BJ (cell line): Measurements from ENCODE around the gene ZBTB11. TPM values are rescaled to one million over a fixed set of nuclear protein-coding genes. Genes with fewer than 3 reads are reported as not detected.

Experiments
- CTCF ChIA-PET: fragments of 350-600 bp; formaldehyde crosslinking; extraction: SDS; loops from one replicate; lab custom pipeline; 2021; ENCODE audit warnings: antibody characterized with exemption, inconsistent platforms; lab: Yijun Ruan, JAX
- POLR2A ChIA-PET: fragments of 300-600 bp; sonication (Branson Sonifier 250); formaldehyde crosslinking; extraction: SDS; loops from one replicate; lab custom pipeline; 2021; ENCODE audit warnings: antibody characterized with exemption; lab: Charles Lee
- DNase-seq: peaks from one replicate; pipeline ENCODE4 v3.0.0-alpha.2; 2011; ENCODE audit warnings: low read depth
- H3K27me3 ChIP-seq: 2 replicates; pipeline ENCODE4 v1.6.0; 2011; ENCODE audit warnings: low read length; ENCODE audit not compliant: control insufficient read depth, insufficient read depth
- H3K36me3 ChIP-seq: 2 replicates; pipeline ENCODE4 v1.5.1; 2011; ENCODE audit warnings: low read length; ENCODE audit not compliant: control insufficient read depth, insufficient read depth
- H3K4me3 ChIP-seq: 2 replicates; pipeline ENCODE4 v1.5.1; 2011; ENCODE audit warnings: low read depth, mild to moderate bottlenecking, control low read depth, low read length
- polyA minus RNA-seq: library from RNA; depleted of rRNA, polyadenylated mRNA; stranded (reverse); fragments of >200 nt; gene quantifications from 2 replicates; pipeline ENCODE4 v1.2.3, GENCODE V29; 2011; rRNA and poly(A)+ RNA removed
- polyA plus RNA-seq: library from polyadenylated mRNA; depleted of rRNA; stranded (reverse); fragments of >200 nt; gene quantifications from 2 replicates; pipeline ENCODE4 v1.2.3, GENCODE V29; 2011; rRNA removed
- TF ChIP-seq, protein P1 (sequence below): IDR thresholded peaks from 2 replicates; pipeline ENCODE4 v1.5.1; 2011; ENCODE audit warnings: low read depth, mild to moderate bottlenecking, control low read depth, inconsistent platforms, low read length, moderate library complexity; ENCODE audit not compliant: insufficient read depth

ZBTB11 gene, protein sequence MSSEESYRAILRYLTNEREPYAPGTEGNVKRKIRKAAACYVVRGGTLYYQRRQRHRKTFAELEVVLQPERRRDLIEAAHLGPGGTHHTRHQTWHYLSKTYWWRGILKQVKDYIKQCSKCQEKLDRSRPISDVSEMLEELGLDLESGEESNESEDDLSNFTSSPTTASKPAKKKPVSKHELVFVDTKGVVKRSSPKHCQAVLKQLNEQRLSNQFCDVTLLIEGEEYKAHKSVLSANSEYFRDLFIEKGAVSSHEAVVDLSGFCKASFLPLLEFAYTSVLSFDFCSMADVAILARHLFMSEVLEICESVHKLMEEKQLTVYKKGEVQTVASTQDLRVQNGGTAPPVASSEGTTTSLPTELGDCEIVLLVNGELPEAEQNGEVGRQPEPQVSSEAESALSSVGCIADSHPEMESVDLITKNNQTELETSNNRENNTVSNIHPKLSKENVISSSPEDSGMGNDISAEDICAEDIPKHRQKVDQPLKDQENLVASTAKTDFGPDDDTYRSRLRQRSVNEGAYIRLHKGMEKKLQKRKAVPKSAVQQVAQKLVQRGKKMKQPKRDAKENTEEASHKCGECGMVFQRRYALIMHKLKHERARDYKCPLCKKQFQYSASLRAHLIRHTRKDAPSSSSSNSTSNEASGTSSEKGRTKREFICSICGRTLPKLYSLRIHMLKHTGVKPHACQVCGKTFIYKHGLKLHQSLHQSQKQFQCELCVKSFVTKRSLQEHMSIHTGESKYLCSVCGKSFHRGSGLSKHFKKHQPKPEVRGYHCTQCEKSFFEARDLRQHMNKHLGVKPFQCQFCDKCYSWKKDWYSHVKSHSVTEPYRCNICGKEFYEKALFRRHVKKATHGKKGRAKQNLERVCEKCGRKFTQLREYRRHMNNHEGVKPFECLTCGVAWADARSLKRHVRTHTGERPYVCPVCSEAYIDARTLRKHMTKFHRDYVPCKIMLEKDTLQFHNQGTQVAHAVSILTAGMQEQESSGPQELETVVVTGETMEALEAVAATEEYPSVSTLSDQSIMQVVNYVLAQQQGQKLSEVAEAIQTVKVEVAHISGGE
- polyA plus RNA-seq (4.5 and 9.2 TPM in 2 replicates), polyA minus RNA-seq (6.7 and 6.9 TPM in 2 replicates)

DNA sequence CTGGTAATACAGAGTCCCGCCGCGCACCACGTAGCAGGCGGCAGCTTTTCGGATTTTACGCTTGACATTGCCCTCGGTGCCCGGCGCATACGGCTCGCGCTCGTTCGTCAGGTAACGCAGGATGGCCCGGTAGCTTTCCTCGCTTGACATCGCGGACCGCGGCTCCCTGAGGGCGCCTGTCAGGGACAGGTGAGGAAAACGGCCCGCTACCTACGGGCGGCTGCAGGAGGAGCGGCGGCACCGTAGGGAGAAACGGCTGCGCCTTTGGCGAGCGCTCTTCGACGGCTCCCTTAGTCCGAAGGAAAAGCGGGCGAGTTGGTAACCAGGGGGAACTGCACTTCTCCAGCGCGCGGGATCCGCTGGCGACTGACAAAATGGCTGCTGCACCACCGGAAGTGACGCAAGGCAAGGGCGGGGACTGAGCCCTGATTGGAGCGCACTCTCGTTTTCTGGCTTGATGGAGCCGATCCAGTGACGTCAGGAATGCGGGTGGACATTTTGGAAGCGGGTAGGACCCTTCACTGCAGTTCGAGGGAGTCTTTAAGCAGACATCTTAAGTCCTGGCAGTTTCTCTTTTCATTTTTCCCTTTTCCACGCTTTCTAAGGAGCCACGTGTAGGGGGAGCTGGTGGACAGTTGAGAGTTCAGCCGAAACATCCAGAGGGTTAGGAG is at the start of gene ZBTB11:
Gene ZBTB11, minus strand, starts transcription at position 368 of the 671 bp plus-strand sequence. Its CDS starts 218 bp downstream, at position 150.
- CTCF ChIA-PET, result interaction anchor here (0.9 to 3.2 kb wide), 11 partner anchors 9 to 1193 kb away, joined by 3 to 19 read pairs (median 5); partner anchors contain the start of genes PCNP and RPL24
- DNase-seq, result peak; percentile 98
- H3K4me3 ChIP-seq, result peak within 1 kb of the TSS; percentile 97
- peaks cover 3% of the 10 kb centered on the region; the same call in 1 of the 2 replicates for H3K36me3 ChIP-seq
- H3K27me3 ChIP-seq, result no peaks in the 10 kb centered on the region
- POLR2A ChIA-PET, result interaction anchor here (2.7 kb wide), 1 partner anchor 10 kb away, joined by 7 read pairs; the partner anchor contains the start of gene RPL24
- TF ChIP-seq, protein P1, sequence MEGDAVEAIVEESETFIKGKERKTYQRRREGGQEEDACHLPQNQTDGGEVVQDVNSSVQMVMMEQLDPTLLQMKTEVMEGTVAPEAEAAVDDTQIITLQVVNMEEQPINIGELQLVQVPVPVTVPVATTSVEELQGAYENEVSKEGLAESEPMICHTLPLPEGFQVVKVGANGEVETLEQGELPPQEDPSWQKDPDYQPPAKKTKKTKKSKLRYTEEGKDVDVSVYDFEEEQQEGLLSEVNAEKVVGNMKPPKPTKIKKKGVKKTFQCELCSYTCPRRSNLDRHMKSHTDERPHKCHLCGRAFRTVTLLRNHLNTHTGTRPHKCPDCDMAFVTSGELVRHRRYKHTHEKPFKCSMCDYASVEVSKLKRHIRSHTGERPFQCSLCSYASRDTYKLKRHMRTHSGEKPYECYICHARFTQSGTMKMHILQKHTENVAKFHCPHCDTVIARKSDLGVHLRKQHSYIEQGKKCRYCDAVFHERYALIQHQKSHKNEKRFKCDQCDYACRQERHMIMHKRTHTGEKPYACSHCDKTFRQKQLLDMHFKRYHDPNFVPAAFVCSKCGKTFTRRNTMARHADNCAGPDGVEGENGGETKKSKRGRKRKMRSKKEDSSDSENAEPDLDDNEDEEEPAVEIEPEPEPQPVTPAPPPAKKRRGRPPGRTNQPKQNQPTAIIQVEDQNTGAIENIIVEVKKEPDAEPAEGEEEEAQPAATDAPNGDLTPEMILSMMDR, result peak; percentile 77

DNA sequence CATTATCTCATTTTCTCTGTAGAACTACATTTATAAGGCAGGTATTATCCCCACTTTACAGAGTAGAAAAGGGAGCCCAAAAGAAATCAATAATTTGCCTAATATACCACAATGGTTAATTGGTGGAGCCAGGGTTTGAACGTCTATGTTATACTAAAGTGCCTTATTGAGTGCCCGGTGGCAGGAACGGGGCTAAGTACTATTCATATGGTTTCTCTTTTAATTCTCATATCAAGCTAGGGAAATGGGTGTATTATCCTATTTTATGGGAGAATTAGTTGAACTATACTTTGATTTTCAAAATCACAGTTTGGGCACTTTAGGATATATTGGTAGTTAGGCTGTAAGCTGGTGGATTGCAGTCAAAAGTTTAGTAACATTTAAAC is 49.0 kb upstream of the ZBTB11 start:
- TF ChIP-seq, protein P1, result no peak
- H3K27me3 ChIP-seq, result no peaks in the 10 kb centered on the region
- H3K36me3 ChIP-seq, result no peaks in the 10 kb centered on the region
- DNase-seq, result no peak
- ChIA-PET CTCF (interaction anchor here (0.9 to 2.9 kb wide), 2 partner anchors 9 to 18 kb away, joined by 5 to 14 read pairs; no protein-coding TSS in a partner anchor), POLR2A (no interaction called here)
- peak overlapping the region; percentile 68 for H3K4me3 ChIP-seq

DNA sequence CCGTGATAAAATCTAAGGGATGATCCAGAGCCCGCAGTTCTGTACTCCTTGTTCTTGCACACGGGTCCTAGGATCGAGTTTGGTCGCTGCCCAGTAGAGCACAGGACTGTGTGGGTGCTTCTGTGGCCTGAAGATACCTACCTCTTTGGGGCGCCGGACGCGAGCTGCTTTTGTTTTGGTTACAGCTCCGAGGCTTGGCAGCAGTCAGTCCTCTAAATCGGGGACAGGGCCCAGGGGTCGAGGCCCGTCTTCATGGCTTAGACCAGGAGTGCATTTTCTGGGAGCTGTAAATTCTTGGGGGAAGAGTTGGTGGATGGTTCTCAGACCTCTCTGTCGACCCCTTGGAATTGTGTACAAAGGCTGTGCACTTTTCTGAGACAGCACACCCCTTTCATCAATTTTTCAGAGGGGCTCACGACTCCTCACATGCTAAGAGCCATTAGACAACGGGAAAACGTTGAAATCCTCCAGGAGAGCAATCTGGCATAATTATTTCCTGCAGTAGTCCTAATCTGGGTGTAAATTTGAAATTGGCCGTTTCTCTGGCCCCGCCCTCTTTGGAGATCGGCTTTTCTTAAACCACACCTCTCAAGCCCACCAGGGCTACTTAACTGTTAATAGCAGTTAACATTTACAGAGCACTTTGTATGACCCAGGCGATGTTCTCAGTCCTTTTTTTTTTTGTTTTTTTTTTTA is 48.4 kb upstream of the ZBTB11 start:
- Histone ChIP-seq H3K27me3 (no peaks in the 10 kb centered on the region), H3K36me3 (no peaks in the 10 kb centered on the region), H3K4me3 (peak overlapping the region; percentile 68)
- POLR2A ChIA-PET, result no interaction called here
- DNase-seq, result no peak
- CTCF ChIA-PET, result interaction anchor here (0.9 to 2.9 kb wide), 2 partner anchors 9 to 18 kb away, joined by 5 to 14 read pairs; no protein-coding TSS in a partner anchor
- TF ChIP-seq, protein P1, result no peak

DNA sequence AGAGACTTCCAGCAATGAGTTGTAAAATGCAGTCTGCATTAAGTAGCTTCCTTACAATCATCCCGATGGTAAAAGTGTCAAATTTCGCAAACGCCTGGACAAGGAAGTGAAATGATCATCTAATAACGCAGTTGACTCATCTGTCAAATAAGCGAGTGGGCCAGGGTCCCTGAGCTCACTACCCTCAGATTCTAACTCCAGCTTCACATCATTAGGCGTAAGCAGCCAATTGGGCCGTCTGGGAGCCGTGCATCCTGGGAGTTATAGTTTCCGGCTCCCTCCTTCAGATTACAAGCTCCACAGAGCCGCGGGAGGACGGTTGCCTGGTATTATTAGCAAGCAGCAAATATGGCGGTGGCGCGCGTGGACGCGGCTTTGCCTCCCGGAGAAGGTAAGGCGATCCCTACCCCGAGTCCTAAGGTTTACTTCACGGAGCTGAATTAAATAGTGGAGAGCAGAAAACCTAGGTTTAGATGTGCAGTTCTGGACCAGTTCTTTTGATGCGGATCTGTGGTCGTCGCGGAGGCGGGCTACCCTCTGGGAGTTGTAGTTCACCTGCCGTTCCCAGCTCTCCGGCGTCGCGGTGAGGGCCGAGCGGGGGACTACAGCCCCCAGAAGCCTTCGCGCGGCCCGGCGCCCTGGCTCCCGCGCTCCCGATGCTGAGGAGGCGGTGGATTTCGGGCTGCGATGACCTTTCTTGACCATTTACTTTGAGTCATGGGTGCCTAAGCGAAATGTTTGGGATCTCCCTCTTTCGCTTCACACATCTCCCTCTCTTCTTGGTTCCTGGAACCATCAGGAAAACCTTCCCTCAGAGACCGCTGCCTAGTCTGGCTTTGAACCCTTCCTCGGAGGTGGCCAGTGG is 47.6 kb upstream of the ZBTB11 start, which contains the start of gene CEP97:
Gene CEP97, plus strand, starts transcription at position 286 of the 865 bp plus-strand sequence. Its CDS starts 63 bp downstream, at position 349.
- ChIA-PET CTCF (interaction anchor here (0.7 to 2.9 kb wide), 2 partner anchors 9 to 17 kb away, joined by 5 to 14 read pairs; no protein-coding TSS in a partner anchor), POLR2A (no interaction called here)
- H3K36me3 ChIP-seq, result no peaks in the 10 kb centered on the region
- H3K27me3 ChIP-seq, result no peaks in the 10 kb centered on the region
- TF ChIP-seq, protein P1, result no peak
- peak; percentile 51 for DNase-seq
- peak within 1 kb of the TSS; percentile 68 for H3K4me3 ChIP-seq
